Body of pancreas (tissue), 4 donors: Measurements from ENCODE around the gene SOCS6.

ENCODE experiments used
- CTCF ChIP-seq, 7 experiments: fragments of 450-650 bp in 4 of 7; fragments of 200-600 bp in 3 of 7; sonication (generic) in 3 of 7; IDR thresholded peaks; one replicate each; pipeline ENCODE4 v1.5.1; 2016 to 2019; ENCODE audit warnings: antibody characterized with exemption in 7 of 7
- POLR2A ChIP-seq, 3 donors: fragments of 450-650 bp; IDR thresholded peaks; one replicate each; pipeline ENCODE4 v1.6.1; 2016; ENCODE audit warnings: antibody characterized with exemption in 3 of 3, mild to moderate bottlenecking in 2 of 3

GRCh38 chr18:70326255-70326654 is 37.4 kb downstream of the SOCS6 start:
- no peak for TF ChIP-seq POLR2A (IDR thresholded peaks at IDR 0.05)
- TF ChIP-seq CTCF (IDR thresholded peaks at IDR 0.05), result no peak
